HG02588 (cell line): Measurements from ENCODE around the gene PGGHG.
"Not testable (repeated sequence)": the region's sequence is repeated elsewhere in the genome, so short reads cannot be mapped to it uniquely, and the experiment has no call there.

Experiments
- ATAC-seq: cut with Tn5 transposase; IDR thresholded peaks from one replicate; pipeline ENCODE4 v1.9.1; 2021; ENCODE audit warnings: mild to moderate bottlenecking, moderate library complexity; ENCODE audit not compliant: unreplicated experiment

PGGHG gene

DNA sequence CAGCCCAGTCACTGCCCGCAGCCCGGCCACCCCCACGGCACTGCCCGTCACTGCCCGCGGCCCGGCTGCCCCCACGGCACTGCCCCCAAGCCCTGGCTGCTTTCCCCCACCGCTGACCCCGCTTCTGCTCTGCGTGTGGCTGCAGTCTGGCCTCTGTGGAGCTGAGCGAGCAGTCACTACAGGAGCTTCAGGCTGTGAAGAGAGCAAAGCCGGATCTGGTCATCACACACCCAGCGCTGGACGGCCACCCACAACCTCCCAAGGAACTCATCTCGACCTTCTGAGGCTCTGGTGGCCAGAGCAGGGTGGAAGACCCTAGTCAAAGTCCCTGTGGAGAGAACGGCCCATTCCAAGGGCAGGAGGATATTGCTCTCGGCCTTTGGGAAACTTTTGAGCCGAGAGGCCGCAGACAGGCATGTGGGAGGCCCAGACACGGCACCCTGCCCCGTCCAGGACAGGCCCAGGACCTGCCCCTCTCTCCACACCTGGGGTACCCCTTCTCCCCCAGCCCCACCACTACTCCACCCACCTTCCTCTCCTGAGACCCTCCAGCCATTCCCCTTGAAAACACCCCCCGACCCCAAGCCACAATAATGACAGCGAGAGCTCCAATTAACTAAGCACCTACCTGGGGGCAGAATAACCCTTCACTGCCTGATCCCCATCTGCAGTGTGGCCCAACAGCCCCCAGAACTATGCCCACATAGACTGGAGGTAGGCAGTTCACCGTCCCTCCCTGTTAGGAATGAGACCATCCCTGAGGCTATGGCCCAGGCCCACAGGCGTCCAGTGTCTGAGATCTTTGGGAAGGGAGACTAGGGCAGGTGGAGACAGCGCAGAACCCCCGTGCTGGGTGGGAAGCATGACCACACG, 3.7 kb upstream of the PGGHG start:
- ATAC-seq, result no peak

DNA sequence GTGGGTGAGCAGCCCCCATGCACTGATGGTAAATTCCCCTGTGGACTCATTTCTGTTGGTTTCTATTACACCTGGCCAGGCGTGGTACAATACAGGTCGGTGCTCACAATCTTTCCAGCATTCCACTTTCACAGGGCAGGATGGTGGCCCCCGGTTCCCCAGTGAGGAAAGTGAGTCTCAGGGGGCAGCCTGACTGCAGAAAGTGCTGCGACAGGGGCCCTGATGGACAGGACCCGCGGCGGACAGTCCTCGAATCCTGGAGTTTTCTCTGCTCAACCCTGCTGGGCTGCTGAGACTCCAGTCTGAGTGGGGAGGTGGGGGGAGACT, 3.1 kb upstream of the PGGHG start:
- ATAC-seq, result no peak

DNA sequence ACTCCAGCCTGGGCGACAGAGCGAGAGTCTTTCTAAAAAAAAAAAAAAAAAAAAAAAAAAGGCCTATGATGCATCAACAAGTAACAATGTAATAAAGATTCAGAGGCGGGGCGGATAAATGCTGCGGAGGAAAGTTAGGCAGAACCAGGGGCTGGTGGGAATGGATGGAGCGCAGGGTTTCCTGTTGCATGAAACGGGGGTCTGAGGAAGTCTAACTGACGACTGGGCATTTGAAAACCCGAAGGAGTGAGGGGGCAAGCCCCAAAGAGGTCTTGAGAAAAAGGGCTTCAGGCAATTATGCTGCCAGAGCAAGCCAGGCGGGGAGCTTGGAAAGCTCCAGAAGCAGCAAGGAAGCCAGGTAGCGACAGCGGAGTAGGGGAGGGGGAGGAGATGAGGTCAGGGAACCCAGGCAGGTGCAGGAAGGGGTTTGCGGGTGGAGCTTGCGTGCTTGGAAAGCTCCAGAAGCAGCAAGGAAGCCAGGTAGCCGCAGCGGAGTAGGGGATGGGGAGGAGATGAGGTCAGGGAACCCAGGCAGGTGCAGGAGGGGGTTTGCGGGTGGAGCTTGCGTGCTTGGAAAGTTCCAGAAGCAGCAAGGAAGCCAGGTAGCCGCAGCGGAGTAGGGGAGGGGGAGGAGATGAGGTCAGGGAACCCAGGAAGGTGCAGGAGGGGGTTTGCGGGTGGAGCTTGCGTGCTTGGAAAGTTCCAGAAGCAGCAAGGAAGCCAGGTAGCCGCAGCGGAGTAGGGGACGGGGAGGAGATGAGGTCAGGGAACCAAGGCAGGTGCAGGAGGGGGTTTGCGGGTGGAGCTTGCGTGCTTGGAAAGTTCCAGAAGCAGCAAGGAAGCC, 1.7 kb upstream of the PGGHG start:
- not testable (repeated sequence) for ATAC-seq

DNA sequence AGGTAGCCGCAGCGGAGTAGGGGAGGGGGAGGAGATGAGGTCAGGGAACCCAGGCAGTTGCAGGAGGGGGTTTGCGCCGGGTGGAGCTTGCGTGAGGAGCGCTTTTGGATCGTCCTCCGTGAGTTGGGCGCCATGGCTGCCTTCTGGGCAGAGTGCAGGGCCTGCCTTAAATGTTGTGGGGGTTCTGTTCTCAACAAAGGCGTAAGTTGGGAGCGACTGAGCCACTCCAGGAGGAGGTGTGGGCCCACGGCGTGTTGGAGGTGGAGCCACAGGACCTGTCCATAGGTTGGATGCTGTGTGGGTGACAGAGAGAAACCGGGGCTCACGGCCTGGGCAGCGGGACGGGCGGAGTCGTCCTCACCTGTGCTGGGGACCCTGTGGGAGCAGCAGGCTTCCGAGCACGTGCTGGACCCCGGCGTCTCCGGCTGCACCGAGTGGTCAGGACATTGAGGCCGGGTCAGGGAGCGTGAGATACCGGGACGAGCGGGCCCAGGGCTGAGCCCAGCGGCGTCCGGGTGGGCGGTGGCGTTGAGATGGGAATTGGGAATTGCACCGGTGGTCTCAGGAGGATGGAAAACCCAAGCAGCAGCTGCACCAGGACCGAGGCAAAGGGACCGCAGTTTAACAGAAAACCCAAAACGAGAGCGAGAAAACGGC, 977 bp upstream of the PGGHG start:
- no peak for ATAC-seq

DNA sequence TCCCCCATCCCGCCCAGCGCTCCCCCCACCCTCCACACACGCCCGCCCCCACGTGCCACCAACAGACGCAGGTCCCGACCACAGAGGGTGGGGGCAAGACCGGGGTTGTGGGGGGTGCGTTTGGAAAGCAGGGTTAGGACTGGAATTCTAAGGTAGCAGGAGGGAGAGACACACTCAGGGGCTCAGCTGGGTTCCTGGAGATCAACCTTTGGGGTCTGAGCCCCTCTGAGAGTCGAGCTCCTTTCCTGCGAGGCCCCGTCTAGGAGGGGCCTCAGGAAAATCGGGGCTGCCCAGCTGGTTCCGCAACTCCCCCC, 429 bp downstream of the PGGHG start:
- ATAC-seq, result no peak

DNA sequence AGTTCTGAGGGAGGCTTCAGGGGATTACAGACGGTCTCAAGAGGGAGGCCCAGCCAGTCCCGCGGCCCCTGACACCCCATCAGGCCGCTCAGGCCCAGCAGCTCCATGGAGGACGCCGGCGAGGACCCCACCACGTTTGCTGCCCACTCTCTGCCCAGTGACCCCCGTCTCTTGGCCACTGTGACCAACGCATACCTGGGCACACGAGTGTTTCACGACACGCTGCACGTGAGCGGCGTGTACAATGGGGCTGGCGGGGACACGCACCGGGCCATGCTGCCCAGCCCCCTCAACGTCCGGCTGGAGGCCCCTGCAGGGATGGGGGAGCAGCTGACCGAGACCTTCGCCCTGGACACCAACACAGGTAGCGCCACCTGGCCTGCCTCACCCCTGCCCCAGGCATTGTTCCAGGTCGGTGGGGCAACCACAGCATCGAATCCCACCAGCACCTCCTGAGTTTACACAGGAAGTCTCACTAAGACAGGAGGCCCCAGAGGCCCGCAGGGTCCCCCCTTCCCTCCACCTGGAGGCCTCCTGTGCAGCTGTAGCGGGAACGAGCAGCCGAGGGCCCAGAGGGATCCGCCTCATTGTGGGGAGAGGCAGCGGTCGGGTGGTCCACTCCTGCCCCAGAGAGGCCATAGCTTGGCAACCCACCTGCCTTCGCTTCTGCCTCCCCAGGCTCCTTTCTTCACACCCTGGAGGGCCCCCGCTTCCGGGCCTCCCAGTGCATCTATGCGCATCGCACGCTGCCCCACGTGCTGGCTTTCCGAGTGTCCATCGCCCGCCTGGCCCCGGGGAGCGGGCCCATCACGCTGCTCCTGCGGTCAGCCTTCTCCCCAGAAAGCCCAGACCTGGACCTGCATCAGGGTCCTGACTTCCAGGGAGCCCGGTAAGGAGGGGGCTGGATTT, 1.0 kb downstream of the PGGHG start:
- ATAC-seq, result no peak

DNA sequence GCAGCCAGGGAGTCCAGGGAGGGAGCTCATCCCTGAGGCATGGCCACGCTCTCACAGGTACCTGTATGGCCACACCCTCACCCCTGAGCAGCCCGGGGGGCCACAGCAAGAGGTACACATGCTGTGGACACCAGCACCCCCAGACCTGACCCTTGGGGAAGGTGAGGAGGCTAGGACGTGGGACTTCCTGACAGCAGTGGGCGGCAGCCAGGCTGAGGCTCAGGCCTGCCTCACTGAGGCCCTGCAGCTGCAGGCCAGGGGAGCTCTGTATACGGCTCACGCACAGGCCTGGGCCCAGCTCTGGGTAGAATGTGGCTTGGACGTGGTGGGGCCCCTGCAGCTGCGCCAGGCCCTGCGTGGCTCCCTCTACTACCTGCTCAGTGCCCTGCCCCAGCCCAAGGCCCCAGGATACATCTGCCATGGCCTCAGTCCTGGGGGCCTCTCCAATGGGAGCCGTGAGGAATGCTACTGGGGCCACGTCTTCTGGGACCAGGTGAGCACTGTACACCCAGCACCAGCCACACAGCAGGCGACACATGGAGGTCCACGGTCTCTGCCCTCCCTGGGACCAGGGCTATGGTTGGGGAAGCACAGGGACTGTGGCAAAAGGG, 1.8 kb downstream of the PGGHG start:
- no peak for ATAC-seq

DNA sequence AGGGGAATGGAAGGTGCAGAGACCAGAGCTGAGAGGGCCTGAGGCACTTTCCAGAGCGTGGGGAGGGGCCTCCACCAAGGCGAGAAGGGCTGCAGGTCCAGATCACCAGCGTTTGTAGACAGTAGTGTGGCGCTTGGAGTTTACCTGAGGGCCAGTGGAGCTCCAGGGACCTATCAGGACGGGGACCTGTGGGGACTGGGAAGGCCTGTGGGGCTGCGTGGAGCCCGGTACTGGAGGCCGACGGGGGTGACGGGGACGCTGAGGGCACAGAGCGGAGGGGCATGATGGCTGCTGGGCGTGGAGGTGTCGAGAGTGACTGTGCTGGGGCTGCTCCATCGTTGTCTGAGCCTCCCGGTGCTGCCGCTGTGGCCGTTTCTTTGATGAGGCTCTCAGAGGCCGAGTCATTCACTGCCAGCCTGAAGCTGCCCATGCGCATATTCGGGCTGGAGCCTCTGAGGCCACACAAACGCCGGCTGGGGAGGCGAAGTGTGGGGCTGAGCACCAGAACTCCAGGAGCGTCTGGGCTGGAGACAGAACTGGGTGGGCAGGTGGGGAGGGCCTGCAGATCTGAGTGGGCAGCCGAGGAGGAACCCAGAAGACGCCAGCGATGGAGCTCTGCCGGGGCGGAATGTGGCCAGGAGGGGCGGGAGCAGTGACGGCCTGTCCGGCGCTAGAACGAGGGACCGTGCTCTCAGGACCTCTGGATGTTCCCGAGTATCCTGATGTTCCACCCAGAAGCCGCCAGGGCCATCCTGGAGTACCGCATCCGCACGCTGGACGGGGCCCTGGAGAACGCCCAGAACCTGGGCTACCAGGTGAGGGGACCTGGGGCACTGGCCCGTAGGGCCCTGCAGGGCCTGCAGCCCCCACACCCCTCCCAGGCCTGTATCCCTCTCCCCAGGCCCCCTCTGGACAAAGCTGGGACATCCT, 2.6 kb downstream of the PGGHG start:
- ATAC-seq, result no peak

DNA sequence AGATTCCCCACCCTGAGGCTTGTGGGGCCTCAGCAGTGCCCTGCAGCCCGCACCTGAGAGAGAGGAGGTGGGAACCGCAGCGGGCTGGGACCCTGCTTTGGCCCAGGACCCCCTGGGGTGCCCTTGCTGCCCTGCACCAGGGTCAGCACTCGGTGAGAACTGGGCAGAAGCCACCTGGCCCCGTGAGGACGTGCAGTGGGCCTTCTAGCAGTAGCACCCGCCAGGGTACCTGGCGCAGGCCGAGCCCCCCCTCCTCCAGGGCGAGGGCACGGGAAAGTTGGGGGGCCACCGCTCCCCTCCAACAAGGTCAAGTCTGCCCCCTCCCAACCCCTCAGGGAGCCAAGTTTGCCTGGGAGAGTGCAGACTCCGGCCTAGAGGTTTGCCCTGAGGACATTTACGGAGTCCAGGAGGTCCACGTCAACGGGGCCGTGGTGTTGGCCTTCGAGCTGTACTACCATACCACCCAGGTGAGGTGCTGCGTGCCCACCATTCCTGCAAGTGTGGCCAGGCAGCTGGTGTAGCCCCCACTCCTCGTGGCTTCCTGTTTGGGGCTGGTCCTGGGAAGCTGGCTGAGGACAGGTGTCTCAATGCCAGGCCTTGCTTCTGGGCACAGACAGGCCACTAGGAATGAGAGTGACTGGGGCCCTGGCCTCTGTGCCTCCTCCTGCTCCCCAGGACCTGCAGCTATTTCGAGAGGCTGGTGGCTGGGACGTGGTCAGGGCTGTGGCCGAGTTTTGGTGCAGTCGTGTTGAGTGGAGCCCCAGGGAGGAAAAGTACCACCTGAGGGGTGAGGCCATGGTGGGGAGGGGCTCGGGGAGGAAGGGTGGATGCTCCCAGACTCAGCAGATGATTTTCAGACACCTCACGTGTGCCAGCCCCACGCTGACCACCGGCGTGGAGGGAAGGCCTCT, 3.5 kb downstream of the PGGHG start:
- no peak for ATAC-seq

DNA sequence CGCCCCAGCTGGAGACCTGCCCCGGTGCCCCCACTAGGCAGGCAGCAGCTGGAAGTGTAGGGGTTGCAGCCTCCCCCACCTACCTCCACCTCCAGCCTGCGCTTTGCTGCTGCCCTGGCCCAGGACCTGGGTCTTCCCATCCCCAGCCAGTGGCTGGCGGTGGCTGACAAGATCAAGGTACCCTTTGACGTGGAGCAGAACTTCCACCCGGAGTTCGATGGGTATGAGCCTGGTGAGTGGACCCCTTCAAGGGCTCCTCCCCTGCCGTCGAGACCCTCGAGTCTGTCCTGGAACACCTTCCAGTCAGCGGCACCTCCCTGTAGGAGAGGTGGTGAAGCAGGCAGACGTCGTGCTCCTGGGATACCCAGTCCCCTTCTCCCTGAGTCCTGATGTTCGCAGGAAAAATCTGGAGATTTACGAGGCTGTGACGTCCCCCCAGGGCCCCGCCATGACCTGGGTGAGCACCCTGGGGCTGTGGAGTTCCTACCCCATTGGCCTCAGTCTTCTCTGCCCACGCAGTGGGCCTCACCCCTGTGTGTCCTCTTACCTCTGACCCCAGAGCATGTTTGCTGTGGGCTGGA, 4.4 kb downstream of the PGGHG start:
- no peak for ATAC-seq

DNA sequence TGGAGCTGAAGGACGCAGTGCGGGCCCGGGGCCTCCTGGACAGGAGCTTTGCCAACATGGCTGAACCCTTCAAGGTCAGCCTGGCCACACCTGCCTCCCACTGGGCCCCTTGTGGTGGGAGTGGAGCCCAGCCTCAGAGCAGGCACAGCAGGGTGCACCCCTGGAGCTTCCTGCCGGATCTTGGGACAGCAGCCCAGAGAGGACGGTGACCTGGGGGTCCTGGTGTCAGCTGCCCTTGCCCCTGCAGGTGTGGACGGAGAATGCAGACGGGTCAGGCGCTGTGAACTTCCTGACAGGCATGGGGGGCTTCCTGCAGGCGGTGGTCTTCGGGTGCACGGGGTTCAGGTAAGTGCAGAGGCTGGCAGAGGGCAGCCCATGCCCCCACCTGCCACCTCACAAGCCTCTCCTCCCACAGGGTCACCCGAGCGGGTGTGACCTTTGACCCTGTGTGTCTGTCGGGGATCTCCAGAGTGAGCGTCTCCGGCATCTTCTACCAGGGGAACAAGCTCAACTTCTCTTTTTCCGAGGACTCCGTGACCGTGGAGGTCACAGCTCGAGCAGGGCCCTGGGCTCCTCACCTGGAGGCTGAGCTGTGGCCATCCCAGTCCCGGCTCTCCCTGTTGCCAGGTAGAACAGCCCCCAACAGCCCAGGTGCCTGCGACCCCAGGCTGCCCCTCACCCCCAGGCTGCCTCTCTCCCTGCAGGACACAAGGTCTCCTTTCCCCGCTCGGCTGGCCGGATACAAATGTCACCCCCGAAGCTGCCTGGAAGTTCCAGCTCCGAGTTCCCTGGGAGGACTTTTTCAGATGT, 5.1 kb downstream of the PGGHG start:
- ATAC-seq, result no peak

DNA sequence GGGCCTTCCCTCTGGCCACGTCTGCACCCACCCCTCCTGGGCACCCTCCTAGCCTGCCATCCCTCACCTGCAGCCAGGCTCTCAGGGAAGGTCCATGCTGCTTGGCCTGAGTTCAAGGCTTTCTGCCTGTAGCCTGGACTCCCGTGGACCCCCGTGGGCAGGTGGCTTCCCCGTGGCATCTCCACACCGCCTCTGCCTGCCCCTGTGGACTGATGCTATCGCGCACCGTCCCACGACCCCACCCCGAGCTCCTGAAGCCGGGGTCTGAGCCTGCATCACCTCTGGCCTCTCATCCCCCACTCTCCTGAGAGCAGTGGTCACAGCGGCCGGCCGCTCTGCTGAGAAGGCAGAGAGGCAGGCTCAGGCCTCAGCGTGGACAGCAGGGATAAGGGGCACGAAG, 5.9 kb downstream of the PGGHG start:
- ATAC-seq, result no peak

DNA sequence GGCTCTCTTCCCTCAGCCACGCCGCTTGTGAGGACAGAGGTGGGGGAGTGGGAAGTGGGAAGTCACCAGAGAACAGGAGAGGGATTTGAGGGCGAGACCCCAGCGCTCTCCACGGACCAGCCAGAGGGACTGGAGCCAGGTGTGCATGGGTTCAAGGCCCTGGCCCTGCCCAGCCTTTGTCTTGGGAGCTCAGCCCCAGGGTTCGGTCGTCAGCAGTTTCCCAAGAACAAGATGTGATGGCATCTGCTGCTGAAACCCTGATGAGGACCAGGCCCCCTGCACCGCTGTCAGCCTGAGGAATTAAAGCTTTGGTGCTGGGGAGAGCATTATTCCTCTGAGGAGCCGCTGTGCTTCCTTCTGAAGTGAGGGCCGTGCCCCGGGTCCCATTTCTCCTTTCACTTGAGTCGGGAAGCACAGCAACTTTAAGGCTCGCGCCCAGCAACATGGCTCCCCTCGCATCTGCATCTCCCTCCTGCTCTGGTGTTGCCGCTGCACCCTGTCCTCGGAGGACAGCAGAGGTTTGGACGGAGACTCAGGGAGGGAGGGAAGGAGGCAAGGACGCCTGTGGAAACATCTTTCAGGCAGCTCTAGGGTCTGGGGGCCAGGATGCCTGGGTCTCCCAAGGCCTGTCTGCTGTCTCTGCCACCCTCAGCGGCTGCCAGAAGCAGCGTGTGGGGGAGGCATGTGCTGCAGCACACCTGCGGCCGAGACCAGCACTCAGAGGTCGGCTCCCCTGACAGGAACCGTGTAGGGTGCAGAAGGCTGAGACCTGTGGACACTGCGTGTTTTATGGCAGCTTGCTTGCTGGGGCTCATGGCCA, 6.6 kb downstream of the PGGHG start:
- no peak for ATAC-seq

DNA sequence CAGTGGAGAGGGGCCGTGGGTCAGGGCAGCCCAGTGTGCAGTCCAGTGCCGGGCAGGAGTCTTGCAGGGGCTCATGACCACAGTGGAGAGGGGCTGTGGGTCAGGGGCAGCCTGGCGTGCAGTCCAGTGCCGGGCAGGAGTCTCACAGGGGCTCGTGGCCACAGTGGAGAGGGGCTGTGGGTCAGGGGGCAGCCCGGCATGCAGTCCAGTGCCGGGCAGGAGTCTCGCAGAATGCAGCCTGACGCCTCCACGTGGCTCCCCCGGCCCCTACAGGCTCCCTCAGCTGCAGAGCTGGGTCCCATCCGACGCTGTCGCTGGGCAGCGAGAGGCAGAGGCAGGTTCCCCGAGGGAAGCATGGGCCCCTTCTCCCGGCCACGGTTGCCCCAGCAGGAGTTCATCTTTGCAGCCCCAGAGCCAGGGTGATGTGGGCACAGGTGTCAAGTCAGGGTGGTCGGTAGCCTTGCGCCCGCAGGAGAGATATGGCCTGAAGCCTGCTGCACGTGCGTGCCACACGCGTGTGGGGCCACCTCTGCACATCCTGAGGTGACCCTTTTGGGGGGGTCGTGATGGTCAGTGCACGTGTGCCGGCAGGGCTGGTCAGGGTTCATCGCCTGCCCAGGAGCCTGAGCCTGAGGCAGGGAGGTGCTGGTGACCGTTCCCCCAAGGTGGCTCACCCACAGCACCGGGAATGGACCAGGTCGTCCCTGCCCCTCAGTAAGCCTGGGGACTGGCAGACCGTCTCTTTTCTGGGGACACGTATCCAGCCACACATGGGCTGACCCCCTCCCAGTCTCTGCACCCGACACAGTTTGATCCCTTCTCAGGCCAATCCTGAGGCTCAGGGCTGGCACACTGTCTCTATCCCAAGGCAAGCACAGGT, 7.5 kb downstream of the PGGHG start:
- ATAC-seq, result no peak

DNA sequence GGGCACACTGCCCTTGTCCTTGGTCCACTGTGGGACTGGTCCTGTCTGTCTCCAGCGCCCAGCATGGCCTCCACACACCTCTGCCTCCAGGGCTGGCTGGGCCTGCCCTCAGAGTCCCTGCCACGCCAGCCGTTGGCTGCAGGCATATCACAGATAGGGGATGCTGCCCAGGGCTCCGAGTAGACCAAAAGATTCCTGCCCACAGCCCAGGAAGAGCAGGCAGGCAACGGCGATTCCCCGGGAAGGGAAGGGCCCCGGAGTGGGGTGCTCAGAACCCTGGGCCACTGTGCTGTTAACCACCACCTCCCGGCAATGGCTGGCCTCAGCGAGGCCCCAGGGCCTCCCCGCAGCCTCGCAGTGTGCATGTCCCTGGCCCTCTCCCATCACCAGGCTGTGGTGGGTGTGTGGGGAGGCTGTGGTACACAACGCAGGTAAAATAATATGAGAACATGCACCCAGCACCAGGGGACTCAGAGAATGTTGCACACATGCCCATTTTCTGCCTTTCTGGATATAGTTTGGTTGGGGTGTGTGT, 8.2 kb downstream of the PGGHG start:
- no peak for ATAC-seq
